OCI-LY3 (cell line): ENCODE measurements around the gene TMEM50B.
"Not testable (repeated sequence)": the region's sequence is repeated elsewhere in the genome, so short reads cannot be mapped to it uniquely, and the experiment has no call there.

Experiments used
- CTCF ChIP-seq: fragments of 200-600, 300-600 bp; sonication (generic); IDR thresholded peaks from 2 replicates; pipeline ENCODE4 v1.5.1; 2014; ENCODE audit warnings: antibody characterized with exemption, low read length, low read depth
- EZH2phosphoT487 ChIP-seq: fragments of 200-600 bp; shearing (Covaris generic); IDR thresholded peaks from 2 replicates; pipeline ENCODE4 v1.6.1; 2018; ENCODE audit warnings: antibody characterized with exemption, mixed run types, low read depth

DNA sequence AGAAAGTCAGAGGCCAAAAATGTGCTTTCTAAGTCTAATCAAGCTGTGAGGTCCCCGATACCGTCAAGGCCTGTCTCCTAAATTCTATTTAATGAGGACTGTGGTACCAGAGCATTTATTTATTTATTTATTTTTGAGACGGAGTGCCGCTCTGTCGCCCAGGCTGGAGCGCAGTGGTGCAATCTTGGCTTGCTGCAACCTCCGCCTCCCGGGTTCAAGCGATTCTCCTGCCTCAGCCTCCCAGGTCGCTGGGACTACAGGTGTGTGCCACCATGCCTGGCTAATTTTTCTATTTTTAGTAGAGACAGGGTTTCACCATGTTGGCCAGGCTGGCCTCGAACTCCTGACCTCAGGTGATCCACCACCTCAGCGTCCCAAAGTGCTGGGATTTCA is 67.3 kb downstream of the TMEM50B start:
- TF ChIP-seq CTCF, EZH2phosphoT487: not testable (repeated sequence)
